SIG-M5 treated with dmso at 0.1 percent for 504 hours (cell line): Measurements from ENCODE around the gene LGALS3BP.

ENCODE experiments used
- DNase-seq: peaks from one replicate; lab custom pipeline; 2025; ENCODE audit not compliant: unreplicated experiment; lab: John Stamatoyannopoulos, UW

The LGALS3BP gene

DNA sequence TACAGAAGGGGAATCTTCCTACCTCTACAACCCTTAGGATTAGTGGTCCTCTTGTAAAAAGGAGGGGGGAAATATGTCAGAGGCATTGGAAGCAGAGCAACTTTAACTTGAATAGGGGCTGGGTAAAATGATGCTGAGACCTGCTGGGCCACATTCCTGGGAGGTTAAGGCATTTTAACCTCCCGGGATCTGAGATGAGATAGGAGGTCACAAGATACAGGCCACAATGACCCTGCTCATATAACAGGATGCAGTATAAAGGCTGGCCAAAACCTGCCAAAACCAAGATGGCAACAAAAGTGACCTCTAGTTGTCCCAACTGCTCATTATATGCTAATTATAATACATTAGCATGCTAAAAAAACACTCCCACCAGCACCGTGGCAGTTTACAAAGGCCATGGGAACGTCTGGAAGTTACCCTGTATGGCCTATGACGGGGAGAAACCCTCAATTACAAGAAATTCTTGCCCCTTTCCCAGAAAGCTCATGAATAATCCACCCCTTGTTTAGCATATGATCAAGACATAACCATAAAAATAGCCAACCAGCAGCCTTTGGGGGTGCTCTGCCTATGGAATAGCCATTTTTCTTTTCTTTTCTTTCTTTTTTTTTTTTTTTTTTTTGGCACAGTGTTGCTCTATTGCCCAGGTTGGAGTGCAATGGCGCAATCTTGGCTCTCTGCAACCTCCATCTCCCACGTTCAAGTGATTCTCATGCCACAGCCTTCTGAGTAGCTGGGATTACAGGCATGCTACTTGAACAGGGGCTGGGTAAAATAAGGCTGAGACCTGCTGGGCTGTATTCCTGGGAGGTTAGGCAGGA lies 38.0 kb upstream of the LGALS3BP start:
- DNase-seq = no peak

DNA sequence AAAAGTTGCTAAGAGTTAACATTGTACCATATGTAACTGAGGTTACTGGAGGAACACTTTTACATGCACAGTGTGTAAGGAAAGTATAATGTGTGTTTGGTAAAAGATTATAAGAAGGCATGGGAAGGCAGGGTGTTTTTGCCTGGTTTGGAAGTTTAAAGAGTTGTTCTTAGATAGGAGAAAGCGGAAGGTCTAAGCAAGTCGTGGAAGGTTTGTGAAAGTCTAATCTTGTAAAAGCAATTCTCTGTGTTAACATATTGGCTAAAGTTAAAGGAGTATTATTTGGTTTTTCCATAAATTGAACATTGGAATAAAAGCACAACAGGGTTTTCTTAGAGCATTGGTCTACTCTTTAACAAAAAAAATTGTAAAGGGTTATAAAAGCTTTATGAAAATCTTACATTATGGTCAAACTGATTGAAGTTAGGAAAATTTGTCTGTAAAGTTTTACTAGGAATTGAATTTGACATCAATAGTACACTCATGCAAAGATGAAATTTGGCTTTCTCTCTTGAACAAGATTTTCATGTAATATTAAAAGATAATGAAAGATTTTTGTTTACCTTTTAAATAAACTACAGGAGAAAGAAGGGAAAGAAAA lies 34.5 kb upstream of the LGALS3BP start:
- no peak for DNase-seq

DNA sequence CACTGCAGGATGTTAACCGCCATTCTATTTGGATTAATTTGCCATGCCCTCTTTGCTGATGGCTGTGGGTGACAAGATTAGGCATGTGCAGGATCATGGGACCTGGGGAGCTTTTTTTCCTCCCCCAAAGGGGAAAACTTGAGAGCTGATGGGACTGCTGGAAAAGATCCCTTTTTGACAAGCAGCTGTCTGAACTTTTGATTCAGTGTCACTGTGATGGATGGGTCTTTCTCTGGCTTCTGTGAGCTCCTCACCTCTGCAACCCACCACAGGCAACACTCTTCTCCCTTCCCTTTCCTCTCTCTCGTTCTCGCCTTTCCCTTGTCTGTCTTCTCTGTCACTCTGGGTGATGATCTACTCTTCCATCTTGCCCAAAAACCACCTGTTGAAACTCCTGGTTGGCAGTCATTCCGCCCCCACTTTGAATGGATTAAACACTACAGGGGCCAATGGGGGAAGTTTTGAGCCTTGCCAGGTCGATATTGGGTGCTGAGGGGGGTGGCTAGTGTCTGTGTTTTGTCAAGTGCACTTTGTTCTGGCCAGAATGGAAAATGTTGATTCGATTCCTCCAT lies 32.9 kb upstream of the LGALS3BP start:
- DNase-seq = no peak

DNA sequence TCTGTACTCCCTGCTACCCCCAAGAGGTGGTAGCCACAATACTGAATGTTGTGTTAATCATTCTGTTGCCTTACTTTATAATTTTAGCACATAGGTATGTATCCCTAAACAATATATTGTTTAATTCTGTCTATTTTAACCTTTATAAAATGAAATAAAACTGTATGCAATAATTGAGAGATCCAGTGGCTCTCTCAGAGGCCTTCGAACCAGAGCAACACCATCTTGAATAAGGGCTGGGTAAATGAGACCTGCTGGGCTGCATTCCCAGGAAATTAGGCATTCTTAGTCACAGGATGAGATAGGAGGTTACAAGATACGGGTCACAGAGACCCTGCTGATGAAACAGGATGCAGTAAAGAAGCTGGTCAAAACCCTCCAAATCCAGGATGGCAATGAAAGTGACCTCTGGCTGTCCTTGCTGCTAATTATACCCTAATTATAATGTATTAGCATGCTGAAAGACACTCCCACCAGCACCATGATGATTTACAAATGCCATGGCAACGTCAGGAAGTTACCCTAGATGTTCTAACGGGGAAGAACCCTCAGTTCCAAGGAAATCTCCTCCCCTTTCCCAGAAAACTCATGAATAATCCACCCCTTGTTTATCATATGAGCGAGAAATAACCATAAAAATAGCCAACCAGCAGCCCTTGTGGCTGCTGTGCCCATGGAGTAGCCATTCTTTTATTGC lies 31.9 kb upstream of the LGALS3BP start:
- no peak for DNase-seq

DNA sequence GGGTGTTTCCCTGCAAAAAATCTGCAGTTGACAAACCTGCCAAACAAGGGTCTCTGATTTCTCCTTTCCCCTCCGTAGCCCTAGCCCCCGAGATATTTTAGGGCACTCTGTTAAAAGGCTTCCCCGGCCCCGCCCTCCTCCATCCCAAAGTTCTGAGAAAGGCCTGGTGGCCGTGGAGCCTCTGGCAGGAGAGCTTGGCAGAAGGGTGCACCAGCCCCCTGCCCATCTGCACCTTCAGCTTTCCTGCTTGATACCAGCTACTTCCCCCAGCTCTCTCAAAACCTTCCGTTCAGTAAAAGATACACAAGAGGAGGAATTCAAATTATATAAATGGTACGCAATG lies 30.6 kb upstream of the LGALS3BP start:
- DNase-seq = no peak

DNA sequence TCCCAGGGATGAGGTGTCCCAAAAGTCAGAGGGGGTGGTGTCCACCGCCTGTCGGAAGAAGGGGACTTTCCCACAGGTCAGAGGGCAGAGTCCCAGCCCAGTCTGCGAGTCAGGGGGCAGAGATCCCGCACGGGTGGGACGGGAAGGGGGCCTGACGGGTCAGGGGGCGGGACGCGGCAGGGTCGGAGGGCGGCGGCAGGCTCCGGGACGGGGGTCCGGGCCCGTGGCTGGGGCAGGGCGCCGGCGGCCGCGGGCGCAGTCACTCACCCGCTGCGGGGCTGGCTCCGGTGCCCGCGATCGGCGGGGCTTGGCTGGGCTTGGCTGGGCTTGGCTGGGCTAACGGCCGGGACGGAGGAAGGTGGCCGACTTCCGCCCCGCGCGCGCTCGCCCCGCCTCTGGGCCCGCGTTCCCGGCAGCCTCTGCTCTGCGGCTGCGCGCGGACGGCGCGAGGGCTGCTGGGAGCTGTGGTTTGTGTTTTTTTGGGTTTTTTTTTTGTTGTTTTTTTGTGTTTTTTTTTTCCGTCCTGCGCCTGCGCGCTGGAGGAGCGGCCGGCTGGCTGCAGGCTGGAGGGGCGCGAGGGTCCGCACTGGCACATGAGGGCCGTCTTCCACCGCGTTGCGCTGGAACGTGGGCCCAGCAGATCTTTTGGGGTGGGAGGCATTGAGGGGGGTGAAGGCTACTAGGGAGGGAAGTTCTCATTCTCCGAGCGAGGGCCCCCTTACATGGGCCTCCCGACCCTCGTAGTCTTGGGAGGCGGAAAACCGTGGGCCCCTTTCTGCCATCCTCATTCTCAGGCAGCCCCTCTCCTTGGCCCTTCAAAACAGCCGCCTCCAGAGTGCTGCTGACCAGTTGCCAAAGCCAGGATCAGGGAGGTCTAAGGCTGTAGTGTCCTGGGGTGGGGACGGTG lies 29.9 kb upstream of the LGALS3BP start, which contains the start of gene CANT1:
Gene CANT1, minus strand, starts transcription at position 368 of the 907 bp plus-strand sequence. CDS start 12,142 bp downstream, outside the sequence.
- DNase-seq = peak; percentile 84

DNA sequence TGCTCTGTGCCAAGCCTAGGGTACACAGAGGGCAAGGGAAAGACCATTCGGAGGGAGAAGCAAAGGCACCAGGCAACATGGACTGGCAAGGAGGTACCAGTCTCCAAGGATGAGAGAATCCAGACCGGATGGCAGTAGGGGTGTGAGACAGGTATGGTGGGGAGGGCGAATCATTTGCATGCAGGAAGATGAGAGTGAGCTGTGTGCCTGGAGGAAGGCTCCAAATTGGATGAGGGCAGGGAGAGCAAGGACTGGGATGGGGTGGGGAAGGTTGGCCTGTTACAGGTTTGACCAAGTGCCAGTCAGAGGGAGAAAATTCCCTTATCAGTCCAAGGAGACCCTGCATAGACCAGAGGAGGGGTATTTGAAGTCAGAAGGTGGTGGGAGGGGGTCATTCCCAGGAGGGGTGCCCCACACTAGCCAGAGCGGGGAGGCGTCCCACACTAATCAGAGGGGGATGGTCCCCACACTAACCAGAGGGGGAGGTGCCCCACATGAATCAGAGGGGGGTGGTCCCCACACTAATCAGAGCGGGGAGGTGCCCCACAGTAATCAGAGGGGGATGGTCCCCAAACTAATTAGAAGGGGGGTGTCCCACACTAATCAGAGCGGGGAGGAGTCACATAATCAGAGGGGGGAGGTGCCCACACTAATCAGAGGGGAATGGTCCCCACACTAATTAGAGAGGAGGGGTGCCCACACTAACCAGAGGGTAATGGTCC lies 29.1 kb upstream of the LGALS3BP start:
- DNase-seq = no peak

DNA sequence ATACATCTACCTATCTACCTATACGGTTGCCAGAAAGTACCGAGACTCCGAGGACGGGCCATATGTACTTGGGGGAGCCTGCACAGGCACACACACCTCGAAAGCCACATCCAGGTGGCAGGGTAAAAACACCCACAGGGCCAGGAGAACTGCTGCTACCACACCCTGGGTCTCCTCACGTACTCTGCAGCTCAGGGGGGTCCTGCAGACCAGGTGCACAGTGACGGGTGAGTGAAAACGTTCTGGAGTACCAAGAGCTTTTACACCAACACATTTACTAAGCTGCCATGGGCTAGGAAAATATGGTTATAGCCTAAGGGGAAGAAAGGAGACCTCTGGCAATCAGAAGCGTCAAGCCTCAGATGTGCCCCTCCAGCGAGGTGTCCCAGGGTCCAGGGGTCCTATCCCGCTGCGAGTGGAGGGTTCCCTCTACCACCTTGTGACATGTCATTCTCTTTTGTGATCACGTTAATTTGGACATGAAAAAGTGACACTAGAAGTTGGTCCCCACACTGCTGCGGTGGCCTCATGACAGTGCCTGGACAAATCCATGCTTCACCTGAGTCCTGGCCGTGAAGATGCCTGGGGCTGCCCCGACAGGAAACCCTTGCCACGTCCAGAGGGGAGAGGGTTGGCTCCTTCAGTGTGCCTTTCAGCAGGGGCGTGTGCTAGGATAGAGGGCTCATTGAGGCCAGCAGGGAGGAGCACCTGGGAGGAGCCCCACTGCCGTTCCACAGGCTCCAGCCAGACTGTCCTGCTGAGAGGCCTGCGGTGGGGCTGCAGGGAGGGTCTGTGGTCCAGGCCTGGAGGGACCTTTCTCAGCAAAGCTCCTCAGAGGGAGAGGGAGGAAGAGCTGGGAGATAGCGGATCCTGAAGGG lies 28.0 kb upstream of the LGALS3BP start:
- DNase-seq = no peak

DNA sequence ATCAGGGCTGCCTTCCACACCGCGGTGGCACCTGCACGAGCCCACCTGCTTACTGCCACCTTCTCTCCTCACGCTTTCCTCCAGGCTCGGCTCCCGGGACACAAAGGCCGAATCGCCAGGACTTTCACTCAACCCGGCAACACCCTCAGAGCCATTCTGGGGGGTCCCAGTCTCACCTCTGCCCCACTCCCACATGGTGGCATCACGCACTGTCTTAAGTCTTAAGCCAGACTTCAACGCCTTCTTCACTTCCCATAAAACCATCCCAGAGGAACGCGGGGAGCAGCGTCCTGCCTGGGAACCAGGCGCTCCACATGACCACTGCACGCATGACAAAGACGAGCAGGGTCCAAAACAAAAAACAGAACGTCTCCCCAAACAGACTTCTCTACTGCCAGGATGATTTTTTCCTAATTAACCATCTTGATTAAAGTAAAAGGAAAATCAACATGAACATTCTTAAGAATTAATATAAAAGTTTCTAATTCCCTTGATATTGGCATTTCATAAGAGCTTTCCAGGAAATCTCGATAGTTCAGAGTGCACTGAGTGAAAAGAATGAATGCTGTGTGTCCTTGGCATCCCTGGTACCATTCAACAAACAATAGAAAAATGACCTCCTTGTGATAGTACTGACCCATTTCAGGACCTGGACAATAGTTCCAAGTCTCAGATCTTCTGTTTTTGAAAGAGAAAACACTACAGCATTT lies 27.2 kb upstream of the LGALS3BP start:
- DNase-seq = no peak

DNA sequence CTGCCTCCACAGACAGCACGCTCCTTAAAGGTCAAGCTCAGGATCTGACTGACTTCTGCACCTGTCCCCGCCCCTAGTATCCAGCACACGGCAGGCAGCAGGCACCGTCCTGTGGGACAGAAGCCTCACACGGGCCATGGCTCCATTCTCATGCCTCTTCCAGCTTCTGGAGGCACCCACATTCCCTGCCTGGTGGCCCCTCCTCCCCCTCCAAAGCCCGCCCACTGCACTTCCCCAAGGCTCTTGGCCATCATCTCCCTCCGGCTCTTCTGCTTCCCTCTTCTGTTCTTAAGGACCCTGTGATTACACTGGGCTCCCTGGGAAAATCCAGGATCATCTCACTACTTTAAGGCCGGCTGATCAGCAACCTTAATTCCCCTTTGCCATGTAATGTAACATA lies 26.3 kb upstream of the LGALS3BP start:
- no peak for DNase-seq

DNA sequence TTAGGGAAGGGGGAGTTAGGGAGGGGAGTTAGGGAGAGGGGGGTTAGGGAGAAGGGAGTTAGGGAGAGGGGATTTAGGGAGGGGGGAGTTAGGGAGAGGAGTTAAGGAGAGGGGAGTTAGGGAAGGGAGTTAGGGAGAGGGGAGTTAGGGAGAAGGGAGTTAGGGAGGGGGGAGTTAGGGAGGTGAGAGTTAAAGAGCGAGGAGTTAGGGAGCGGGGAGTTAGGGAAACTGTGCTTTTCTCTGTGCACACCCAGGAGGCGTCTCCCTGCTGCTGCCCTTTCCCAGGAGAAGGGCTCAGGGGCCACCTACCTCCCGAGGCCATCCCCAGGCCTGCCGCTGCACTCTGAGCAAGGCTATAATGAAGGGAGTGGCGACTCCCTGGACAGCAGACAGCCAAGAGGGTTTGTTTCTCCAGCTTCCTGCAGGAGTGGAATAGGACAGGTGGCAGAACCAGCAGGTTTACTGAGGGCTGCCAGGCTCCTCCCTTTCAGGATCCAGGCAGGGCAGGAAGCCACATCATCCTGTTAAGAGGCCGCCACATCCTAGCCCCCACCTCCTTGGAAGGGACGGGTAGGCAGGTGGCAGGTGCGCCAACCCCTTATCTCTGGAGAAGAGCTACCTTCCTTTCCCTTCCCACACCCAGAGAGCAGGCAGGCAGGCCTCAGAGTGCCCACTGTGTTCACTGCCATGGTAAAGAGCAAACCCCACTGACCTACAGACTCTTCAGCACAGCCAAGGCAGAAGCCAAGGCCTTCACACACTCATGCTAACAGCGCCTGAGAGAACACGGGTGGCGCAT lies 25.5 kb upstream of the LGALS3BP start:
- DNase-seq = no peak

DNA sequence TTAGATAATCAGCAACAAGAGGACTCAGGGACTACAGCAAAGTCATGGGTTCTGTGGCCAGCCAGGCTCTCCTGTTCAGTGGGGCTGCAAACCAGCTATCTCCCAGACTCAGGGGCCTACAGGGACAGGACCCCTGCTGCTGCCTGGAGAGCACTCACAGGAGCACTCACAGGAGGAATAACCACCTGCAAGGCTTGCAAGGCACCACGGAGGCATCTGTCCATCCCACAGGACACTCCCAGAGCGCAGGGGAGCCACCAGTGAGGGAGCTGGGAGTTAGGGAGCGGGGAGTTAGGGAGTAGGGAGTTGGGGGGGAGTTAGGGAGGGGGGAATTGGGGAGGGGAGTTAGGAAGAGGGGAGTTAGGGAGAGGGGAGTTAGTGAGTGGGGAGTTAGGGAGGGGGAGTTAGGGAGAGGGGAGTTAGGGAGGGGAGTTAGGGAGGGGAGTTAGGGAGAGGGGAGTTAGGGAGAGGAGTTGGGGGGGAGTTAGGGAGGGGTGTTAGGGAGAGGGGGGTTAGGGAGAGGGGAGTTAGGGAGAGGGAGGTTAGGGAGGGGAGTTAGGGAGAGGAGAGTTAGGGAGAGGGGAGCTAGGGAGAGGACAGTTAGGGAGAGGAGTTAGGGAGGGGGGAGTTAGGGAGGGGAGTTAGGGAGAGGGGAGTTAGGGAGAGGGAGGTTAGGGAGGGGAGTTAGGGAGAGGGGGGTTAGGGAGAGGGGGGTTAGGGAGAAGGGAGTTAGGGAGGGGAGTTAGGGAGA lies 24.1 kb upstream of the LGALS3BP start:
- no peak for DNase-seq

DNA sequence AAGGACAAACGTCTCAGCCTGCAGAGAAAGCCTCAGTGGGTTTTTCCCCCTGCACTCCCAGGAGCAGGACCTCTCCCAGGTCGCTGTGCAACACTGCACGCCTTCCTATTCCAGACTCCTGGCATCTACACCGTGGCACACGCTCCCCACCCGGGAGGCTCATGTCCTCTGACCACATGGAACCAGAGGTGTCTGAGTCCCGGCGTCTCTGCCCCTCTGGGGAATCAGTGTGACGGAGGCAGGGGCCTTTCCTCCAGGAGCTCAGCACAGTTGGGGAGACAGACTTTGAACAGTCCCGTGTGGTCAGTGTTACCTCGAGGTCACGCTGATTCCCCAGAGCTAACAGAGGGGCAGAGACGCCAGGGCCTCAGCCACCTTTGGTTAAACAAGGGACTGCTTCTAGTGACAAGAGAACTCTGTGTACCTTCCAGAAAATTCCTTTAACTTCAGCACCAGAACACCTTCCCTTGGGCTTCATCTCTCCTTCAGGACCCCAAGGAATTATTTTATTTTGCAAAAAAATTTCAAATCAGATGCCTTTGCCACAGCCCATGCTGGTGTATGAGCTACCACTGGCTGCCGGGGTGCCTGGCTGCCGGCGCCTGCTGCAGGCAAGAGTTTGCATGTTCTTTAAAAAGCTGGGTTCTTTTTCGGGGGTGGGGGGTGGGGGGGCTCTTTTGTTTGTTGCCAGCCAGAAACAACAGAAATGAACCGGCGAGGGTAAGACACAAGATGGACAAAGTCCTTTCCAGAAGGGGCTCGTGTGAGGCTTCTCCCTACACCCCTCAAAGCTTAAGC lies 23.3 kb upstream of the LGALS3BP start:
- DNase-seq = no peak

DNA sequence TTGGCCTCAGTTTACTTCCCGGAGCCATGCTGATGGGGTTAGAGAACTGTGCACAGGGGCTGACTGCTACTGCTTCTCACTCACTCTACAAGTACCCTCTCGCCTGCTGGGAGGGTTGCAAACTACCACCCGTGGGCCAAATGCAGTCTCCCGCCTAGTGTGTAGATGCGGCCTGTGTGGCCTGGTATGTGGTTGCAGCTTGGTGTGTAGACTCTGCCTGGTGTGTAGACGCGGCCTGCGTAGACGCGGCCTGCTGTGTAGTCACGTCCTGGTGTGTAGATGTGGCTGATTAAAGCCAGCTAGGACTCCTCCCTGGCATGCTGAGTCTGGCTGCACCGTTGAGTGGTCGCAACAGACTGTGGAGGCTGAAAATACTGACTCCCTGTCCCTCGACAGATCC lies 22.6 kb upstream of the LGALS3BP start:
- no peak for DNase-seq

DNA sequence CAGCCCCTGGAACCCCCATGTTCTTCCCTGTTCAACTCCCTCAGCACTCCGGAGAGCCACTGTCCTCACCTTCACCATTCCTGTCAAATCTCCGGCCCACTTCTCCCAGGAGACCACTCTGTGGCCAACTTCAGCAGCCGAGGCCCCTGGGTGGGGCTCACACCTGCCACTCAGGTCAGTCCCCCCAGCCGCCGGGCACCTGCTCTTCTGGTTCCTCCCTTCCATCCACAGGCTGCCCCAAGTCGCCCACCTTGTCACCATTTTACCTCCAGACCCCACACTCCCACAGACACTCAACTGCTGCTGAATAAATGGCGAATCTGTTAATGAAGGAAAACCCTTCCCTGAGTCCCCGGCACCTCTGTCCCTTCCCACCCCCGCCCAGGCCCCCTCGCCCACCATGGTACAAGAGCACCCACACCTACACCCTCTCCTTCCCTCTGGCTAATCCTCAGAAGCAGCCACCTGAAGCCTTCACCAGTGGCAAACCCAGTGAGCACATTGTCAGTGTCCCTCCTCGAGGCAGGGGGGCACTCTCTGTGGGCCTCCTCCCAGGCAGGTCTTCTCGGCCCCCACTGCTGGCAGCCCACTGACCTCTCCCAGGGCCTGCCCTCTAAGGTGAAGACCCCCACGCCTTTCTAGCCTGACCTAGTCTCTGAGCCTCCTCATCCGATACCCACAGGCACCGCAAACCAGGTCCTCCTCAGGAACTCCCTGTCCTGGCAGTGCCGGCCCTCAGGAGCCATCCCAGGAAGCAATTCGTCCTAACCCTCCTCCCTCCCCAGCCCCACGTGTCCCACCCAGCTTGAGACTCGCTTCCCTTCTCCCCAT lies 21.7 kb upstream of the LGALS3BP start:
- no peak for DNase-seq
